ENCODE measurements around the gene PDE6B.
"Not testable (repeated sequence)": the region's sequence is repeated elsewhere in the genome, so short reads cannot be mapped to it uniquely, and the experiment has no call there.

PDE6B gene

DNA sequence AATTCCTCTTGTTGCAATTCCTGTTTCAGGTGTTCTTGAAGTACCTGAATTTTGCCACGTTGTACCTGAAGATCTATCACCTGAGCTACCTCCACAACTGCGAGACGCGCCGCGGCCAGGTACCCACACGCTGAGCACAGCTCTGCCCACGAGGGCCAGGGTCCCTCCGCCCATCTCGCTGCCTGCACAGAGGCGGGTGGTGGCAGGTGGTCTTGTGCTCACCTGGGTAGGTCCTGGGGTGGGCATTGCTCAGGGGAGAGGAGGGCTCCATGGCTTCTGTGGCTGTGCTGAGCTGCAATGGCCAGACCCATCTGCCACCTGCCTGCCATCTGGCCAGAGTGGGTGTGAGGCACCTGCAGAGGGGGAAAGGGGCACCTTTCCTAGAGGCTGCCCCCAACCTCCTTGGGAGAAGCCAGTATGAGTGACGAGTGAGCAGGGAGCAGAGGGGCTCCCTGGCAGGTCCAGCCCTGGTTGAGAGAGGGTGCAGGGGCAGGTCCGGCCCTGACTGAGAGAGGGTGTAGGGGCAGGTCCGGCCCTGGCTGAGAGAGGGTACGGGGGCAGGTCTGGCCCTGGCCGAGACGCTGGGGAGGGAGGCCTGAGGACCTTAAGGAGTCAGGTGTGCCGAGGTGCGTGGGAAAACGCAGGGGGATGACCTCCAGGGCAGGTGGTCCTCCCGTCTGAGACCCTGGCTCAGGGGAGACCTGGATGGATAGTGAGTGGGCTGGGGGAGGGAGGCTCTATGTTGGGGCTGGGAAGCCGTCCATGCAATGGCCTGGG is 10.7 kb downstream of the PDE6B start:
- no peak for DNase-seq

DNA sequence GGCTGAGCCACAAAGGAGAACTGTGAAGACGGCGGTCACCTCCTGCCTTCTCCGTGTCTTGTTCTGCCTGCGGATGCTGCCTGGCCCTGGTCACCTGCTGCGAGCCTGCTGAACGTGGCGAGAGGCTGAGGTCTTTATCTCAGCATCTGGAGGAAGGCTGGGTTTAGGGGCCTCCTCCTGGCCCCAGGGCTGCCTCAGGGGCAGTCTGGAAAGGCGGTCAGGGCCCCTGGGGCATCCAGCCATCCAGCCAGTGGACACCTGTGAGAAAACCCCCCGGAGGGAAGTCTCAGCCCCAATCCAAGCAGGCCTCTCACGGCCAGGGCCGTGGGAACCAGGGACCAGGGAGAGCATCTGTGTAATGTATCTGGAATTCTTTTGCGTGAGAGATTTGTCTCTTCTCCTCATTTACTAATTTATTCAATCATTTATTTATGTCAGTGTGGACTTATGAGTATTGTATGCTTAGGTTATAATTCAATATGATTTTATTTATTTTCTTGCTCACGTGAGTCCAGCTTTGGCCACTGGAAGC is 11.3 kb downstream of the PDE6B start:
- DNase-seq = no peak

DNA sequence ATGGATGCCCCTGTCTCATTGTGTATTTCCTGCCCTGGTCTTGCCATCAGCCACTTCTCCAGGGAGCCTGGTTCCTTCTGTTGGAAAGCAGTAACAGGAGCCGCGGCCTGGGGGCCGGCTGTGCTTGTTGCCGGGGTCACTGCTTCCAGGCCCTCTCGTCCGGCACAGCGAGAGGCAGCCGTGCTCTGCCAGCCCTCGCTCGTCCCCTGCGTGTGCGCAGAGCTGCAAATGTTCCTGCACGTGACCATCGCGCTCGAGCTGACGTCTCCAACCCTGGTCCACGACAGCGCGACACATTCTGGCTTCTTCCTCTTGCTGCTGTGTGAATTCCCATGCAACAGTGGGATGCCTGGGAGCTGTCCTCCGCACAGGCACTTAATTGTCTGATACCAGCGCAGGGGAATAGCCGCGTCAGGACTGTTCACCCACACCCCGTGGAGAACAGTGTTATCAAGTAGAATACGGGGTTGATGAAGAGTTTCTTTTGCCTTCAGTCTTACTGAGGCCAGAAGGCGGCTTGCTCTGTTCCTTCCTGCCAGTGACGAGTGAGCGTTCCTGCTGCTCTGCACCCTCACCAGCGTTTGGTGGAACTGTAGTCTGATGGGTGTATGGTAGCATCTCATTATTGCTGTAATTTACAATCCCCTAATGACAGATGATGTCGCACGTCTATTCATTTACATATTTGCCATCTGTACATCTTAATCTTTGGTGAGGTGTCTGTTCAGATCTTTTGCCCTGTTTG is 12.3 kb downstream of the PDE6B start:
- DNase-seq = no peak

DNA sequence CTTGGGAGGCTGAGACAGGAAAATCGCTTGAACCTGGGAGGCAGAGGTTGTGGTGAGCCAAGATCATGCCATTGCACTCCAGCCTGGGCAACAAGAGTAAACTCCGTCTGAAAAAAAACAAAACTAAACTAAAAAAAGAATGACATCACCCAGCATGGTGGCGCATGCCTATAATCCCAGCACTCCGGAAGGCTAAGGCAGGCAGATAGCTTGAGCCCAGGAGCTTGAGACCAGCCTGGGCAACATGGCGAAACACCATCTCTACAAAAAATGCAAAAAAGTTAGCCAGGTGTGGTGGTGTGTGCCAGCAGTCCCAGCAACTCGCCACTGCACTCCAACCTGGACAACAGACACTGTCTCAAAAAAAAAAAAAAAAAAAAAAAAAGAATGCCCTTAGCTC is 17.0 kb downstream of the PDE6B start:
- DNase-seq = not testable (repeated sequence)

DNA sequence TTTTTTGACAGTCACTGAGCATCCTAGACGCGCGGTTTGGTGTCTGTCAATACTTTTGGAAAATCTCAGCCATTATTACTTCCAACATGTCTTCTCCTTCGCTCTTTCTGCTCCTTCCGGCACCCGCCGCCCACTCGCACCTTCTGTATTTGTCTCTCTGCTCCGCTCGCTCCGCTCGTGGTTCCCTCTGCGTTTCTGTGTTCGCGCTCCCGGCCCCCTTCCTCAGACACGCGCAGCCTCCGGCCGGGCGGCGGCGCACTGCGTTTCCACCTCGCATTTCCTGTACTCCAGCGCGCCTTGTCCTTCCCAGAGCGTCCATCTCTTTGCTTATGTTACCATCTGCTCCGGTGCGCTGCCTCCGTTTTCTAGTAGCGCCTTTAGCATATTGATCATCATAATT is 21.1 kb downstream of the PDE6B start:
- no peak for DNase-seq

DNA sequence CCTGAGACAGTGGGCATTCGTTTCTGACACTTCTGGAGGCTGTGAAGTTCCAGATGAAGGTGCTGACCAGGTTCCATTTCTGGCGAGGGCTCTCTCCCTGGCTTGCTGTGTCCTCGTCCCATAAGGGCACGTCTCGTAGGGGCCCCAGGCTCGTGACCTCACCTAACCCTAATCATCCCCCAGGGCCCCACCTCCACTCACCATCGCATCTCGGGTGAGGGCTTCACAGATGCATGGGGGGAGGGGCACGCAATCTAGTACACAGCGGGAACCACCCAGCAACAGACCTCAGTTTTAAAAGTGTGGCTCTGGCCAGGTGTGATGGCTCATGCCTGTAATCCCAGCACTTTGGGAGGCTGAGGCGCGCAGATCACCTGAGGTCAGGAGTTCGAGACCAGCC is 22.1 kb downstream of the PDE6B start:
- no peak for DNase-seq

DNA sequence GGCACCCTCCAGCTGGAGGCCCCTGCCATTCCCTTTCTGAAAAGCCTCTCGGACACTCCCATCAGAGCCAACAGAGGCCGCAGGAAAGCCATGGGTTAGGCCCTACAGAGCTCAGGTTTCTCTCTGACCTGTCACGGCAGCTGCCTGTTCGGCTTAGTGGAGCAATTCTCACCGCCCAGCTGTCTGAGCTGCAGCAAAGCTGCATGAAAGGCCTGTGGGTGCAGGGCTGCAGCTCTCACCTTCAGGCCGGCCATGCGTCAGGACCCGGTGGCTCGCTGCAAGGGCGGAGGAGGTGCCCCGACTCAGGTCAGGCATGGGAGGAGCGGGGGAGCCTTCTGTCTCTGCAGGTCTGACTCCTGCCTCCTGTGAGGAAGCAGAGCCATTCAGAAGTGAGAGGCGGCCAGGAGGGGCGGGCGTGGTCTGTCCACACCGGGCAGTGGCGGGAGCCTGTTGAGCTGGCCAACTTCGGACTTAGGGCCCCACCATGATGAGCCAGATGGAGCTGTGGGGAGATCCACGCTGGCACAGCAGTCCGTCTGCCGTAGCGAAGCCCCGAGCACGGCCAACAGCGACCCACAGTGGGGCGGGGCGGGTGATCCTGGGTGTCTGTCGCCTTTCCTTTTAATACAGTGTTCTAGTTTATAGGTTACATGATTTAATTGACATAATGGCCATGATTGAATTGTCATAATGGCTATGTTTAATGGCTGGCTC is 23.4 kb downstream of the PDE6B start:
- DNase-seq = no peak

DNA sequence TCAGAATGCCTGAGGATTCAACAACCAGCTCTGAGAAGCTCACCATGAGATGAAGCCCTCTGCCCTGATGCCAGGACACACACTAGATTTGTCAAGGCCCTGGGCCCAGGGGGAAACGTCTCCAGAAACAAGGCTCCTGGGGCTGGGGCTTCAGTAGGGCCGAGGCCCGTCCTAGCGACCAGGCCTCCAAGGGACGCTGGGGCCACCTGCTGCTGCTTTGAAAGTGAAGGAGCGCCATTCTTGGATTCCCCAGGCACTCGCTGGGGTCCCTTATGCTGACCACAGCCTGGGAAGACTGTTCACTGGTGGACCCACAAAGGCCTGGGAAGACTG is 23.9 kb downstream of the PDE6B start:
- no peak for DNase-seq

DNA sequence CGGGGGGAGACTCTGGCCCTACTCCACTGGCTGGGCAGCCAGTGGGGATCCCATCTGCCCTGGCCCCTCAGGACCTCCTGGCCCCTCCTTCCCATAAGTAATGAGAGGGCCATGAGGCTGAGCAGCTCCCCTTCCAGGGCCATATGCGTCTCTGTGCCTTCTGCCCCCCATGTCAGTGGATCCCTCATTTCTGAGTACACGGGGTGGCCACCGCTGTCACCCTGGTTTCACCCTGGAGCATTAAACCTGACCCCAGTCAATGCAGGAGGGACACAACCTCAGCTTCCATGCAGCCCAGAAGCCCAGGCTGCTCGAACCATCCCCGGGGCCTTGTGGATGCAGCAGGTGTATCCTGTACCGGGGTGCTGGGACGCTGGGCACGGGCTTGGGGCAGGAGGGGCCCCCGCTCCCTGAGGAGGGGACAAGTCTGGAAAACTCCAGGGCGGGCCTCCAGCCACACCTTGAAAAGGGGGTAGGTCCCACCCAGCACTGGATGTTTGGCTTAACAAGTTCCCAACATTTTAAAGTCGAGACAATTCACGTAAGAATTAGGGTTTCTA is 24.5 kb downstream of the PDE6B start:
- no peak for DNase-seq

DNA sequence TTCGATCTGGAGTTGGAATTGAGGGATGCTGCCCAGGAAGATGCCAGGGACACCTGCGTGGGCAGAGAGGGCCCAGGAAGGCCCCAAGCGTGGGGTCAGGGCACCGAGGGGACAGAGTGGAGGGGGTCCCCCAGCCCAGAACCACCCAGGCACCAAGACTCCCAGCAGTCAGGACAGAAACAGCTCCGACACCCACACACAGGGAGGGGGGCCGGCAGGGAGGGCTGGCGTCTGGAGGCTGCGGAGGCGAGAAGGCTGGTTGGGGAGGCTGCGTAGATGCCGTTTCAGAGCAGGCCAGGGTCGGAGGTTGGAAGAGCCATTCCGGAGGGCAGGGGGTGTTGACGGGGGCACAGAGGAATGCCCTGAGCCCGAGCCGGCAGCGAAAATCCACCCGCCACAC is 25.1 kb downstream of the PDE6B start:
- DNase-seq = no peak

DNA sequence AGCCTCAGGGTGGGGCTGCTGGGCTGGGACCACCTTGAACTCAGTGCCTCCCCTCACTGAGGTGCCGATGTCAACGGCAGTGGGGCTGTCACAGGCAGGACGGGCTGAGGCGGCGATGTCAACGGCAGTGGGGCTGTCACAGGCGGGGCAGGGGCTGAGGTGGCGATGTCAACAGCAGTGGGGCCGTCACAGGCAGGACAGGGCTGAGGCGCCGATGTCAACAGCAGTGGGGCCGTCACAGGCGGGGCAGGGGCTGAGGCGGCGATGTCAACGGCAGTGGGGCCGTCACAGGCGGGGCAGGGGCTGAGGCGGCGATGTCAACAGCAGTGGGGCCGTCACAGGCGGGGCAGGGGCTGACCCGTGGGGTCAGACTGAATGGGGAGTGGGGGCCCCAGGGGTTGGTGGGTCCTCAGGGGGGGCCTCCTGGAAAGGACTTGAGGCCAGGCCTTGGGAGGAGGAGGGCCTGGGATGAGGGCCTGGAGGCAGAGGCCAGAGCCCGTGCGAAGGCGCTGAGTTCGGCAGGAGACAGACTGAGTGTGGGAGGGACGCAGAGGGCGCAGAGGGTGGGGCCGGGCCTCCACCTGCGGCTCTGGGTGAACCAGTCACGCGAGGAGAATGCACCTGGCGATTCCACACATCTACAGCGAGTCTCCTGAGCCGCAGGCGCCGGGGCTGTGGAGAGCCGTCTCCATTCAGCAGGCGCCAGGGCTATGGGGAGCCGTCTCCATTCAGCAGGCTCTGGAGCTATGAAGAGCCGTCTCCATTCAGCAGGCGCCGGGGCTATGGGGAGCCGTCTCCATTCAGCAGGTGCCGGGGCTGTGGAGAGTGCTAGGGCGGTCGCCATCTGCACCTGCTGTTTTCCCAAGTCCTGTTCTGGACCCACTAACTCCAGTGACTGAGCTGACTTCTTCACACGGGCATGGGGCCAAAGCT is 25.8 kb downstream of the PDE6B start:
- DNase-seq = no peak

DNA sequence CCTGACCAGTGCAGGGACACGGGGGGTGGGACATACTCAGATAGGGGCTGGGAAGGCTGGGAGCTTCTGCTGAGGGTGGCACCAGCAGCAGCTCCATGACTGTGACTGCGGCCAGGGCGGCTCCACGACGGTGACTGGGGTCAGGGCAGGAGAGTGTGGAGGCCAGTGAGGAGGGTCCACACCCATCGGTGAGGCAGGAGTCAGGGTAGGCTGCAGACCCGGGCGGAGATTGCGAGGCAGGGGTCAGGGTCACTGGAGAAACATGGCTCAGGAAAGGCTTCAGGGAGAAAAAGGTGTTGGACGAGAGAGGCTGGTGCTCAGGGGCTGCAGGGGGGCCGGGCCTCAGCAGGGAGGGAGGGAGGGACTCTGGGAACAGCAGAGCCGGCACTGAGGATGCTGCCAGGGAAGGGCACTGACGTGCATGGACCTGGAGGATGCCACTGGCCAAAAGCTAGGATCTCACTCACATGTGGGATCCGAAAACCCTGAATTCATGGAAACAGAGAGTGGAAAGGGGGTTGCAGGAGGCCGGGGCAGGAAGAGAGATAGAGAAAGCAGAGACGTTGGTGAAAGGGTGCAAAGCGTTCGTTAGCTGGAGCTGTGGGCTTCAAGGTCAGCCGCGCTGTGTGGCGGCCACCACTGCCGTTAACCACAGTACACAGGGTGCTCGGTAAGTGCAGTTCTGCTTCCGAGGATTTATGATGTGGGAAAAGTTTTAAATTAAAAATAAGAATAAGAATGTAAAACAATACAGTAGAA is 26.7 kb downstream of the PDE6B start:
- DNase-seq = no peak

DNA sequence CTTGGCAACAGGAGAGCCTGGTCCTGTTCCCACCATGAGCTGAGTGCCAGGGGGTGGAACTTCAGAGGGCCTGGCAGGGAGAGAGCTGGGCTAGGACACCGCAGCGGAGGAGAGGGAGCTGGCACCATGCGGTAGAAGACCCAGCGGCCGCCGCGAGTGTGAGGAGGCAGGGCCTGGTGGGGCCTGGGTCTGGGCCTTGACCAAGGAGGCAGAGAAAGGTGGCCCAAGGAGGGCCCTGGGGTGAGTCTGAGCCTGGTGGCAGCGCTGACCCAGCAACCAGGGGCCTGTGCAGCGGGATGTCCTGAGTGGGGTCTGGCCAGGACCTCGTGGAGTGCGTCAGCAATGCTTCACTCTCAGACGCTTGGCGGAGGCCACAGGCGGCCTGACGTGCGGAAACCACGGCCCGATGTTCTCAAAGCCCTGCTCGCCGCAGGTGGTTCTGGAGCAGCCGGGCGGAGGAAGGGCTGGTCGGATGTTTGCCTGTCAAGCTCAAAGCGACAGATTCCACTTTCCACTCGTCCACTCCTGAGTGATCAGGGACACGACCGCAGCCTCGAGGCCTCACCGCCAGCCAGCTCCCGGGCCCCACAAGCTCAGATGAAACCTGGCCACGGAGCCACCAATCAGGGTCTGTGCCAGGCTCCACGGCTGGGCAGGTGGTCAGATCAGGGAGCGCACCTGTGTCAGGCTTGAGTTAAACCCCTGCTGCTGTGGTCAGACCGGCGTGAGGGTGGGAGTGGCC is 27.9 kb downstream of the PDE6B start:
- DNase-seq = no peak

DNA sequence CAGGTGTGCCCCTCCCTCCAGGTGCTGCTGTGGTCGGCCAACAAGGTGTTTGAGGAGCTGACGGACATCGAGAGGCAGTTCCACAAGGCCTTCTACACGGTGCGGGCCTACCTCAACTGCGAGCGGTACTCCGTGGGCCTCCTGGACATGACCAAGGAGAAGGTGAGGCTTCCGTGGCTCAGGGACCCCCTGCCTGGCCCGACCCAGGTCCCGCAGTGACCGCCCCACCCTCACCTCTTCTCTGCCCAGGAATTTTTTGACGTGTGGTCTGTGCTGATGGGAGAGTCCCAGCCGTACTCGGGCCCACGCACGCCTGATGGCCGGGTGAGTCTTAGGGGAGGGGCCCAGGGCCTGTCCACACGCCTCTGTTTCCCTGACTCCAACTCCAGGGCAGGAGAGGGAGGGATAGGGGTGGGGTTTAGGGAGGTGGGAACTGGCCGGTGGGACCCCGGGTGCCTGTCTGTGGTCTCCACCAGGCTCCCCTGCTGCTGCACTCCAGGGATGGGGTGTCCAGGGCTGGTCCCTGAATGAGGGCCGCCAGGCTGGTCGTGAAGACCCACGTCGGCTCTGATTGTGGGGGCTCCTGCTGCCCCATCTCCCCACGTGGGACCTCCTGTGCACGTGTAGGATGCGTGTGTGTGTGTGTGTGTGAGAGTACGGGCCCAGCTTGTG is 28.6 kb downstream of the PDE6B start:
- no peak for DNase-seq

DNA sequence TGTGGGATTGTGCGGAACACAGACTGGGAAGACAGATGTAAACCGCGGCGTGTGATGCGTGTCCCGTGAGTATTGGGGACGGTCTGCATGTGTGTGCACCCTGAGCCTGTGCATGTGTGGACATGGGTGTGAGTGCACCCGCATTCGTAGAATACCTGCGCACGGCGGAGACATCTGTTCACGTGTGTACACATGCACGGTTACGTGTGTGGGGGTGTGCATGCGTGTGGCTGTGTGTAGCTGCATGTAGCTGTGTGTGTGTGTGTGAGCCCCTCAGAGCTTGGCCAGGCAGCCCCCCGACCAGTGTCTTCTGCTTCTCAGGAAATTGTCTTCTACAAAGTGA is 29.1 kb downstream of the PDE6B start:
- no peak for DNase-seq

DNA sequence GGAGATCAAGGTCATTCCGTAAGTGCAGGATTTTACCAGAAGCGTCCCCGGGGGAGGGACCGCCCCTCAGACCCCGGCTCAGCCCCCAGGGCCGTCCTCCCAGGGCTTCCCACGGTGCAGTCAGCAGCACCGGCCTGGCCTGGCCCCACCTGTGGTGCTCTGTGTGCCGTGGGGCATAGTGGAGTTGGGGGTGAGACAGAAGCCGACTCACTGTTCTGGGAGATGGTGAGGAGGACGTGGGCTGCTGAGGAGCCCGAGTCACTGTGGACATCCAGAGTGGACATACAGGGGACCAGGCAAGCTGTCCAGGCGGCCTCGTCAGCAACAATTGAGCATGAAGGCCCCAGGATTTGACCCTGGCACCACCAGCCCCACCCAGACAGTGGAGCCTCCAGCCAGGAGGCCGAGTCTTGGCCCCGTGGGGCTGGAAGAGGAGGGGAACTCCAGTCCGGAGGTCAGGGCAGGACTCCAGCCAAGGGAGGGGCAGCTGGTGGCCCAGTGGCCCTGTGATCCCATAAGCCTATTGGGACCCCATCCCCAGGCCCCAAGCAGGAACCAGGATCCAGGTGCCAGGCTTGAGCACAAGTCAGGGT is 29.6 kb downstream of the PDE6B start:
- DNase-seq = no peak

DNA sequence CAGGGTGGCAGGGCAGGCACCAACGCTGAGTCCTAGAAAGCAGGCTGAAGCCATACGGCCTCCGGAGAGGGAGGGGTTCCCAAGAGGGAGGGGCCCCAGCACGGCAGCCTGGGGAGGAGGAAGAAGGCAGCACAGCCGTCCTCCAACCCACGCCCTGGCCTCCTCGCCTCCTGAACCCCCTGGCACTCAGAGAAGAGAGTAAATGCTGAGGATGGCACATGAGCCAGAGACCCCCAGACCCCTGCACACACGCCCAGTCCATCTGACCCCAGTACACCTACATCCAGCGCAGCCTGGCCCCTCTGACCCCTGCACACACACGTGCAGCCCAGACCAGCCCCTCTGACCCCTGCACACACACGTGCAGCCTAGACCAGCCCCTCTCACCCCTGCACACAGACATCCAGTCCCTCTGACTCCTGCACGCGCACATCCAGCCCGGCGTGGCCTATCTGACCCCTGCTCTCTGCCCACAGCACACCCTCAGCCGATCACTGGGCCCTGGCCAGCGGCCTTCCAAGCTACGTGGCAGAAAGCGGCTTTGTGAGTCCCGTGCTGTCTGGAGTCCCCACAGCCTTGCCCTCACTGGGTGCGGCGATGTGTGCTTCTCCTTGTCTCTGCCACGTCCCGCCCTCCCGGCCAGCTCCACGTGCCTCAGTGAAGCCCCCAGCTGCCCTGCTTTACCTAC is 30.2 kb downstream of the PDE6B start:
- no peak for DNase-seq

DNA sequence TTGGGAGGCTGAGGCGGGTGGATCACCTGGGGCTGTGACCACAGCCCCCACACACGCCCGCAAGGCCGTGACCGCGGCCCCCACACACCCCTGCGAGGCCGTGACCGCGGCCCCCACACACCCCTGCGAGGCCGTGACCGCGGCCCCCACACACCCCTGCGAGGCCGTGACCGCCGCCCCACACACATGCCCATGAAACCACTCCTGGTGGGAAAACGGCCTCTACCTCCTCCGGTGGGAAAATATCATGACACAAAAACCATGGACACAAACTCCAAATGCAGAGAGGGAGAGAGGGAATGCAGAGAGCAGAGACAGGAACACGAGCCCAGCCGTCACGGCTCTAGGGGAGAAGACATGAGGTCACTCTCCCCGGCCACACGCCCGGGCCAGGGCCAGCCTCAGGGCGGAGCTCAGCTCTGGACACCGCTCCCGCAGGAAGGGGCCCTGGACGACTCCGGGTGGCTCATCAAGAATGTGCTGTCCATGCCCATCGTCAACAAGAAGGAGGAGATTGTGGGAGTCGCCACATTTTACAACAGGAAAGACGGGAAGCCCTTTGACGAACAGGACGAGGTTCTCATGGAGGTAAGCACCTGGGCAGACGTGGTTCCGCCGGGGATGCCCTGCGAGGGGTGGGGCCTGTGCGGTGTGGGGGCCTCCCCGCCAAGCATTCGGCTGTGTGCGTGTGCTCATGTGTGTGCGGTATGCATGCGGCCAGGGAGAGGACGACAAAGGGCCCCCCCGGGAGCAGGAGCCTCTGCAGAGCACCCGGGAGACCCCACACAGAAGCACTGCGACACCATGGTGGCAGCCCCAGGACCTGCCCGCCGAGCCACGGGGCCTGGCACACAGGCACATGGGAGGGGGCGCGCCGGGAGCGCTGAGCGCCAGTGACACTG is 31.3 kb downstream of the PDE6B start:
- DNase-seq = no peak

Measured in fibroblast of skin of abdomen (primary cell).